Natural killer cell treated with Interleukin-12 subunit alpha and Interleukin-12 subunit beta and Interleukin-15 and Interleukin-18, amount 100 ng/mL, for 72 hours (primary cell): ENCODE results near the gene CYTH3. TPM values are rescaled to one million over a fixed set of nuclear protein-coding genes. Genes with fewer than 3 reads are reported as not detected.

Source experiments
- ATAC-seq, 2 donors: fragments of 150-1000 bp; cut with Tn5 transposase in 1 of 2; sonication (Bioruptor Pico), chemical (Tn5 transposase) in 1 of 2; 2 replicates each; pipeline ENCODE4 v1.10.0; 2021
- DNase-seq: peaks from one replicate; pipeline ENCODE4 v3.0.0; 2022; ENCODE audit warnings: low spot score
- H3K27ac Mint-ChIP-seq, 2 donors: 1 replicate in 1 of 2; 2 replicates in 1 of 2; pipeline ENCODE4 v1.8.0; 2022; ENCODE audit warnings: mixed read lengths in 2 of 2, mild to moderate bottlenecking in 1 of 2, moderate library complexity in 1 of 2
- H3K27me3 Mint-ChIP-seq, 2 donors: 1 replicate in 1 of 2; 2 replicates in 1 of 2; pipeline ENCODE4 v1.8.0; 2022; ENCODE audit warnings: mixed read lengths in 2 of 2
- H3K36me3 Mint-ChIP-seq: one replicate; pipeline ENCODE4 v1.8.0; 2022; ENCODE audit warnings: mixed read lengths
- H3K4me1 Mint-ChIP-seq, 2 donors: 1 replicate in 1 of 2; 2 replicates in 1 of 2; pipeline ENCODE4 v1.8.0; 2022; ENCODE audit warnings: low read depth in 2 of 2, mixed read lengths in 2 of 2, mild to moderate bottlenecking in 1 of 2
- H3K4me3 Mint-ChIP-seq: one replicate; pipeline ENCODE4 v1.8.0; 2022; ENCODE audit warnings: mixed read lengths
- H3K9me3 Mint-ChIP-seq: 2 replicates; pipeline ENCODE4 v1.8.0; 2022; ENCODE audit warnings: mixed read lengths
- total RNA-seq, 2 donors: library from RNA; stranded (reverse); gene quantifications; one replicate each; pipeline ENCODE4 v1.2.3, GENCODE V29; 2022

The CYTH3 gene
- total RNA-seq, 2 donors from 2014 or later, result 0.64 to 5.4 TPM

GRCh38 chr7:6273917-6274630, 1.6 kb upstream of the CYTH3 start:
- H3K9me3 Mint-ChIP-seq, result no peaks in the 10 kb centered on the region
- H3K4me3 Mint-ChIP-seq, result peak overlapping the region; percentile 75
- H3K36me3 Mint-ChIP-seq, result no peaks in the 10 kb centered on the region
- DNase-seq, result no peak
- H3K27ac Mint-ChIP-seq, result peak overlapping the region in 1 of 2 donors; percentile 25
- peaks cover 8 to 26% of the 10 kb centered on the region in 2 donors for H3K27me3 Mint-ChIP-seq
- H3K4me1 Mint-ChIP-seq, result peaks cover 18 to 19% of the 10 kb centered on the region in 2 donors
- ATAC-seq, result no peak

- Mint-ChIP-seq H3K4me3 (peak overlapping the region; percentile 75), H3K27ac (peak overlapping the region in 1 of 2 donors; percentile 66), H3K36me3 (no peaks in the 10 kb centered on the region), H3K9me3 (no peaks in the 10 kb centered on the region), H3K4me1 (peaks cover 18 to 19% of the 10 kb centered on the region in 2 donors), H3K27me3 (peaks cover 8 to 26% of the 10 kb centered on the region in 2 donors)
- DNase-seq, result no peak
- no peak for ATAC-seq
These were observed 985 bp upstream of the CYTH3 start for GRCh38 chr7:6273380-6273837.

DNA sequence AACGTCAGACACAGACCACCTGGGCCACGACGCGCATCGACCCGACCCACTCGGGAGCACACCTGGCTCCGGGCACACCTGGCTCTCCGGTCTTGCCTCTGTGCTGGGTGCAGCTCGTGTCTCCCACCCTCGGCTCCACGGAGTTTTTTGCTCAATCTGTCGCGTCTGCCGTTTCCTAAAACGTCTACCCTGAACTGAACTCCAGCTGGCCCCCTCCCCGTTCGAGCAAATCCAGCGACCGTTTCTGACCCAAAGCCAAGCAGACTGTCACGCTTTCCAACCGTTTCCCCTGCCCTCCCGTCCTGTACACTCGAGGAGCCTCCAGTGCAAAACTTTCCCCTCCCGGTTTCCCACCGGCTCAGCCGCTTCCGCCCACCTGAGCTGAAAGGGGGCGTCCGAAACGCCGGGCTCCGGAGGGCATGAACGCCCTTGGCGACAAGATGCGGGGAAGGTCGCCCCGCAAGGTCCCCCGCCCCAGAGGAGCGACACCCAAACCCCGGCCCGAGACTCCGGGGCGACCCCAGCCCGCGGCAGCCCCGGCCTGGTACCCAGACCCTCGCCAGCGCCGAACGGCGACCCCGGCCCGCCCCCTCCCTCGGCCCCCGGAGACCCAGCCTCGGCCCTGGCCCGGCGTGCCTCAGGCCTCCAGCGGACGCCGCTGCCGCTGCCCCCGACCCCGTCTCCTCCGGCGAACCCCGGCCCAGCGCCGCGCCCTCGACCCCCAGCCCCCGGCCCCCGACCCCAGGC, 557 bp downstream of the CYTH3 start:
- Mint-ChIP-seq H3K4me3 (peak overlapping the region; percentile 83), H3K9me3 (no peaks in the 10 kb centered on the region), H3K27ac (peak overlapping the region in 1 of 2 donors; percentile 80), H3K4me1 (peaks cover 19 to 20% of the 10 kb centered on the region in 2 donors), H3K36me3 (no peaks in the 10 kb centered on the region), H3K27me3 (peaks cover 8 to 26% of the 10 kb centered on the region in 2 donors)
- peak; percentile 10 to 22 for ATAC-seq
- DNase-seq, result no peak

DNA sequence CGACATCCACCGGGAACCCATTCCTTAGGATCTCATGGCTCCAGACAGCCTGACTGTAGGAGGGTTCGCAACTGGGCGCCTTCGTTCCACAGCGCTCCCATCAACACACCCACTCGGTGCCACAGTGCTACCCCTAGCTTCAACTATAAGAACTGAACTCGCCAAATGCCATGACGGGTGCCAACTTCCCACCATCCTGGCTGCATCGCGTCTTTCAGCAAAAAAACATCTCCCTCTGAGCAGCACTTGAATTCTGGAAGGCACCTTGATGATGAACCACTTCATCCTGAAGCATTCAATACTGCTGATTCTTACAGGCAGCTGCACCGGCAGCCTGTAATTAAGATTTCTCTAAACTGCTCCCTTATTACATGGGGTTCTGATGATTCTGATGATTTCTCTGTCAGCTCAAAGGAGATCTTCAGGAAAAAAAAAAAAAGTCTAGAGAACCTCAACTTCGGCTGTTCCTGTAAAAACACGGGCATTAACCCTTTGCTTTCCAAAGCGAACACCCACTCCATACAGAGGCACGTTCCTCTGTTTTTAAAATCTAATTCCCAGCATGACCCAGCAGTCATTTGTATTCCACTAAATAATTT, 1.3 kb downstream of the CYTH3 start:
- ATAC-seq (no peak), DNase-seq (no peak)
- H3K4me3 Mint-ChIP-seq, result peak overlapping the region; percentile 83
- no peaks in the 10 kb centered on the region for H3K9me3 Mint-ChIP-seq
- peaks cover 19 to 22% of the 10 kb centered on the region in 2 donors for H3K4me1 Mint-ChIP-seq
- peaks cover 8 to 26% of the 10 kb centered on the region in 2 donors for H3K27me3 Mint-ChIP-seq
- H3K36me3 Mint-ChIP-seq, result no peaks in the 10 kb centered on the region
- peak overlapping the region in 1 of 2 donors; percentile 80 for H3K27ac Mint-ChIP-seq

- Mint-ChIP-seq H3K27ac (no peak overlapping the region), H3K4me1 (peaks cover 19 to 25% of the 10 kb centered on the region in 2 donors), H3K4me3 (no peak overlapping the region), H3K9me3 (no peaks in the 10 kb centered on the region), H3K36me3 (no peaks in the 10 kb centered on the region), H3K27me3 (peaks cover 8 to 30% of the 10 kb centered on the region in 2 donors)
- ATAC-seq, result no peak
- DNase-seq, result no peak
These were observed 2.9 kb downstream of the CYTH3 start for GRCh38 chr7:6269527-6269926.

- H3K4me1 Mint-ChIP-seq, result peaks cover 19 to 25% of the 10 kb centered on the region in 2 donors
These were observed 3.5 kb downstream of the CYTH3 start for GRCh38 chr7:6268907-6269306.

DNA sequence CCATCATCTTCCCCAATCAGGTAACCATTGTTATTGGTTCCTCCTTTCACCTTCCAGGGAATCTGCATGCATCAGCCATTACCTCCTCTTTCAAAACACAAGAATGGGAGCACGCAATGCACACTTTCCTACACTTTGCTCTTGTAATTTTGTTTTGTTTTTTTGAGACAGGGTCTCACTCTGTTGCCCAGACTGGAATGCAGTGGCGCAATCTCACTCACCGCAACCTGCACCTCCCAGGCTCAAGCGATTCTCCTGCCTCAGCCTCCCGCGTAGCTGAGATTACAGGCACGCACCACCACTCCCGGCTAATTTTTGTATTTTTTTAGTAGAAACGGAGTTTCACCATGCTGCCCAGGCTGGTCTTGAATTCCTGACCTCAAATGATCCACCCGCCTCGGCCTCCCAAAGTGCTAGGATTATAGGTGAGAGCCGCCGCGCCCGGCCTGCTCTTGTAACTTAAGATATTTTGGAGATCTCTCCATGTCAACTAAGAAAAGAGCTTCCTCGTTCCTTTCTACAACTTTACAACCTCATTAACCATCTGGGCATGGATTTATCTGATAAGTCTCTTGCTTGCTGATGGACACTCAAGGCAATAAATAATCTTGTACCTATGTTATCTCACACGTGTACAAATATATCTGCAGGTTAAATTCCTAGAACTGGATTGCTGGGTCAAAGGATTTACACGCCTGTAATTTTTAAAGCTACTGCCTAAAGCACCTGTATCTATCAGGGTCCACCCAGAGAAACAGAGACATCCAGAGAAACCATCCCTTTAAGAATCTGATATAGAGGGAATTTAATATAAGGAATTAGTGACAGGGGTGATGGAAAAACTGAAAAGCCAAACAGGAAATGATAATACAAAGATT, 4.2 kb downstream of the CYTH3 start:
- H3K36me3 Mint-ChIP-seq, result no peaks in the 10 kb centered on the region
- H3K4me3 Mint-ChIP-seq, result no peak overlapping the region
- peaks cover 19 to 25% of the 10 kb centered on the region in 2 donors for H3K4me1 Mint-ChIP-seq
- ATAC-seq (no peak), DNase-seq (no peak)
- H3K27ac Mint-ChIP-seq, result no peak overlapping the region
- peaks cover 8 to 32% of the 10 kb centered on the region in 2 donors for H3K27me3 Mint-ChIP-seq
- H3K9me3 Mint-ChIP-seq, result no peaks in the 10 kb centered on the region

More at GRCh38 chr7:6268907-6269306, 3.5 kb downstream of the CYTH3 start:
- no peak for ATAC-seq
- no peak overlapping the region for H3K27ac Mint-ChIP-seq
- H3K27me3 Mint-ChIP-seq, result peaks cover 8 to 32% of the 10 kb centered on the region in 2 donors
- H3K36me3 Mint-ChIP-seq, result no peaks in the 10 kb centered on the region
- H3K9me3 Mint-ChIP-seq, result no peaks in the 10 kb centered on the region
- no peak overlapping the region for H3K4me3 Mint-ChIP-seq
- no peak for DNase-seq

DNA sequence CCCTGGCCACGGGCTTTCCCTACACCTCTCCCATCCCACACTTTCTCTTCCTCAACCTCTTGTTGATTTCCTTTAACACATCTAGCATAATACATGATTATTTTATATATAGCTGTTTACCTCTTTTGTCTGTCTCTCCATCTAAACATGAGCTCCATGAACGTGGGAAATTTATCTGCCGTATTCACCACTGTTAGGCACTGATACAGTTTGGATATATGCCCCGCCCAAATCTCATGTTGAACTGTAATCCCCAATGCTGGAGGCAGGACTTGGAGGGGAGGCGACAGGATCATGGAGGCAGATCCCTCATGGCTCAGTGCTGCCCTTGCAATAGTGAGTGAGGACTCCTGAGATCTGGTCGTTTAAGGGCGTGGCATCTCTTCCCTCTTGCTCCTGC, 5.7 kb downstream of the CYTH3 start:
- Mint-ChIP-seq H3K4me3 (no peak overlapping the region), H3K9me3 (no peaks in the 10 kb centered on the region), H3K4me1 (peaks cover 10 to 23% of the 10 kb centered on the region in 2 donors), H3K27ac (no peak overlapping the region), H3K27me3 (peaks cover 6 to 30% of the 10 kb centered on the region in 2 donors), H3K36me3 (no peaks in the 10 kb centered on the region)
- DNase-seq (no peak), ATAC-seq (no peak)

- Mint-ChIP-seq H3K27ac (no peak overlapping the region), H3K9me3 (no peaks in the 10 kb centered on the region), H3K36me3 (no peaks in the 10 kb centered on the region), H3K4me1 (peaks cover 1 to 35% of the 10 kb centered on the region in 2 donors), H3K27me3 (peaks cover 0 to 7% of the 10 kb centered on the region in 2 donors), H3K4me3 (no peak overlapping the region)
- DNase-seq, result no peak
- ATAC-seq, result no peak
These were observed 10.2 kb downstream of the CYTH3 start for GRCh38 chr7:6262221-6262620.

DNA sequence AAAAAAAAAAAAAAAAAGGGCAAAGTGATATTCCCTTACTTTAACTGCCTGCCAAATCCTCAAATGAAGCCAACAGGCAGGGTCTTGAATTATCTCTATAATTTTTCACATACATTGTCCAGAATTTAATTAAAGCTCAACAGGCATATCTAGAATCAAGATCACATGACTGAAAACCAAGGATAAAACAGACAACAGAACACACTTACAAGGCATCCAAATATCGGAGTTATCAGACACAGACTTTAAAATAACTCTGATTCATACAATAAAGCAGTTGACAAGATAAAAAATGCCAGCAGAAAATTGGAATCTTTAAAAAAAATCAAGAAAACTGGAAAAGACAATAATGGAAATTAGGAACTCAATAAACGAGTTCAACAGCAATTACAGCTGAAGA, 10.7 kb downstream of the CYTH3 start:
- Mint-ChIP-seq H3K9me3 (no peaks in the 10 kb centered on the region), H3K36me3 (no peaks in the 10 kb centered on the region), H3K27me3 (peaks cover 0 to 7% of the 10 kb centered on the region in 2 donors), H3K4me3 (no peak overlapping the region), H3K27ac (no peak overlapping the region), H3K4me1 (peaks cover 6 to 37% of the 10 kb centered on the region in 2 donors)
- ATAC-seq (no peak), DNase-seq (no peak)

GRCh38 chr7:6260291-6261187, 11.9 kb downstream of the CYTH3 start:
- no peak overlapping the region for H3K4me3 Mint-ChIP-seq
- H3K4me1 Mint-ChIP-seq, result peaks cover 13 to 43% of the 10 kb centered on the region in 2 donors
- no peaks in the 10 kb centered on the region for H3K9me3 Mint-ChIP-seq
- ATAC-seq (no peak), DNase-seq (no peak)
- H3K36me3 Mint-ChIP-seq, result no peaks in the 10 kb centered on the region
- peaks cover 0 to 7% of the 10 kb centered on the region in 2 donors for H3K27me3 Mint-ChIP-seq
- no peak overlapping the region for H3K27ac Mint-ChIP-seq

GRCh38 chr7:6259257-6259656, 13.2 kb downstream of the CYTH3 start:
- DNase-seq, result no peak
- H3K27ac Mint-ChIP-seq, result no peak overlapping the region
- H3K4me1 Mint-ChIP-seq, result peaks cover 13 to 44% of the 10 kb centered on the region in 2 donors
- no peaks in the 10 kb centered on the region for H3K36me3 Mint-ChIP-seq
- no peak overlapping the region for H3K4me3 Mint-ChIP-seq
- no peak for ATAC-seq
- H3K27me3 Mint-ChIP-seq, result no peaks in the 10 kb centered on the region
- no peaks in the 10 kb centered on the region for H3K9me3 Mint-ChIP-seq
